H9 (cell line): ENCODE results near the gene AKT1. TPM values are rescaled to one million over a fixed set of nuclear protein-coding genes. Genes with fewer than 3 reads are reported as not detected.

Experiments used
- DNase-seq: peaks from one replicate; pipeline ENCODE4 v3.0.0-alpha.2; 2017
- H2AFZ ChIP-seq: one replicate; pipeline ENCODE4 v1.6.1; 2013; ENCODE audit warnings: mild to moderate bottlenecking, low read length, control low read depth, moderate library complexity
- H2AK5ac ChIP-seq: 2 replicates; pipeline ENCODE4 v1.6.1; 2013; ENCODE audit warnings: low read length, control low read depth, mixed read lengths; ENCODE audit not compliant: insufficient read length
- H2BK120ac ChIP-seq: one replicate; pipeline ENCODE4 v1.6.1; 2013; ENCODE audit warnings: low read depth, mild to moderate bottlenecking, low read length, control low read depth, inconsistent platforms; ENCODE audit not compliant: poor library complexity, severe bottlenecking
- H2BK12ac ChIP-seq: 2 replicates; pipeline ENCODE4 v1.6.1; 2013; ENCODE audit warnings: low read length, control low read depth, mixed read lengths, low read depth; ENCODE audit not compliant: insufficient read length
- H2BK15ac ChIP-seq: 2 replicates; pipeline ENCODE4 v1.6.1; 2013; ENCODE audit warnings: low read depth, low read length, control low read depth
- H2BK20ac ChIP-seq: one replicate; pipeline ENCODE4 v1.6.1; 2013; ENCODE audit warnings: low read depth, mild to moderate bottlenecking, low read length, control low read depth, inconsistent platforms; ENCODE audit not compliant: poor library complexity, severe bottlenecking
- H2BK5ac ChIP-seq: 2 replicates; pipeline ENCODE4 v1.6.1; 2013; ENCODE audit warnings: low read length, control low read depth, mixed read lengths; ENCODE audit not compliant: insufficient read length
- H3K14ac ChIP-seq: 2 replicates; pipeline ENCODE4 v1.6.1; 2013; ENCODE audit warnings: low read length, control low read depth; ENCODE audit not compliant: insufficient read depth
- H3K18ac ChIP-seq: 2 replicates; pipeline ENCODE4 v1.6.1; 2013; ENCODE audit warnings: low read depth, mild to moderate bottlenecking, mixed read lengths, low read length, control low read depth; ENCODE audit not compliant: insufficient read length
- H3K23ac ChIP-seq: 2 replicates; pipeline ENCODE4 v1.6.1; 2013; ENCODE audit warnings: low read length, control low read depth, mixed read lengths, low read depth; ENCODE audit not compliant: insufficient read length
- H3K23me2 ChIP-seq: 2 replicates; pipeline ENCODE4 v1.6.1; 2013; ENCODE audit warnings: low read depth, mild to moderate bottlenecking, mixed read lengths, low read length, control low read depth; ENCODE audit not compliant: insufficient read length, poor library complexity, severe bottlenecking
- H3K27ac ChIP-seq: 2 replicates; pipeline ENCODE4 v1.5.1; 2013; ENCODE audit warnings: low read length, control low read depth, mixed read lengths, low read depth; ENCODE audit not compliant: insufficient read length
- H3K27me3 ChIP-seq: 2 replicates; pipeline ENCODE4 v1.6.1; 2013; ENCODE audit warnings: low read length, control low read depth, inconsistent platforms; ENCODE audit not compliant: insufficient read depth
- H3K4ac ChIP-seq: 2 replicates; pipeline ENCODE4 v1.6.1; 2013; ENCODE audit warnings: low read depth, mild to moderate bottlenecking, control low read depth, inconsistent platforms, low read length, moderate library complexity
- H3K4me1 ChIP-seq: 2 replicates; pipeline ENCODE4 v1.6.1; 2013; ENCODE audit warnings: low read length, control low read depth, inconsistent platforms; ENCODE audit not compliant: insufficient read depth
- H3K4me2 ChIP-seq: 2 replicates; pipeline ENCODE4 v1.6.1; 2013; ENCODE audit warnings: low read length, control low read depth, mixed read lengths; ENCODE audit not compliant: insufficient read length, insufficient read depth
- H3K56ac ChIP-seq: 2 replicates; pipeline ENCODE4 v1.6.1; 2013; ENCODE audit warnings: low read depth, mild to moderate bottlenecking, mixed read lengths, low read length, control low read depth; ENCODE audit not compliant: insufficient read length
- H3K79me1 ChIP-seq: 2 replicates; pipeline ENCODE4 v1.6.1; 2013; ENCODE audit warnings: low read depth, mild to moderate bottlenecking, moderate library complexity, low read length, control low read depth, inconsistent platforms; ENCODE audit not compliant: insufficient read depth, poor library complexity, severe bottlenecking
- H3K79me2 ChIP-seq: 2 replicates; pipeline ENCODE4 v1.6.1; 2013; ENCODE audit warnings: low read length, control low read depth, inconsistent platforms; ENCODE audit not compliant: insufficient read depth
- H3K9ac ChIP-seq: 2 replicates; pipeline ENCODE4 v1.6.1; 2013; ENCODE audit warnings: low read length, control low read depth, mixed read lengths; ENCODE audit not compliant: insufficient read length; ENCODE audit errors: extremely low read depth
- H3K9me3 ChIP-seq: one replicate; pipeline ENCODE4 v1.6.1; 2013; ENCODE audit warnings: low read depth, low read length, inconsistent platforms; ENCODE audit not compliant: control insufficient read depth
- H3T11ph ChIP-seq: one replicate; pipeline ENCODE4 v1.6.1; 2013; ENCODE audit warnings: mild to moderate bottlenecking, low read length, control low read depth, inconsistent platforms
- H4K20me1 ChIP-seq: one replicate; pipeline ENCODE4 v1.6.1; 2013; ENCODE audit not compliant: control insufficient read depth, insufficient read length, insufficient read depth
- H4K5ac ChIP-seq: 2 replicates; pipeline ENCODE4 v1.6.1; 2013; ENCODE audit warnings: low read depth, mild to moderate bottlenecking, mixed read lengths, low read length, control low read depth; ENCODE audit not compliant: insufficient read length
- H4K8ac ChIP-seq: replicated peaks from 2 replicates; pipeline ENCODE4 v1.6.1; 2013; ENCODE audit warnings: low read length, control low read depth, mixed read lengths, low read depth; ENCODE audit not compliant: insufficient read length
- H4K91ac ChIP-seq: 2 replicates; pipeline ENCODE4 v1.6.1; 2013; ENCODE audit warnings: low read depth, mild to moderate bottlenecking, moderate library complexity, mixed read lengths, low read length, control low read depth; ENCODE audit not compliant: insufficient read length
- H3K27ac Mint-ChIP-seq, 3 experiments: 2 replicates in 2 of 3; 3 replicates in 1 of 3; pipeline ENCODE4 v1.8.0; 2020 to 2021; ENCODE audit warnings: mixed read lengths in 3 of 3, mild to moderate bottlenecking in 1 of 3, moderate library complexity in 1 of 3
- H3K27me3 Mint-ChIP-seq: 2 replicates; pipeline ENCODE4 v1.8.0; 2021; ENCODE audit warnings: low read depth, mild to moderate bottlenecking, moderate library complexity, mixed read lengths
- H3K36me3 Mint-ChIP-seq, 3 experiments: 2 replicates in 2 of 3; 3 replicates in 1 of 3; pipeline ENCODE4 v1.8.0; 2020 to 2021; ENCODE audit warnings: low read depth in 3 of 3, mixed read lengths in 3 of 3; ENCODE audit not compliant: insufficient read depth in 1 of 3
- H3K4me1 Mint-ChIP-seq, 2 experiments: 2 replicates each; pipeline ENCODE4 v1.8.0; 2020; ENCODE audit warnings: mixed read lengths in 2 of 2
- H3K4me3 Mint-ChIP-seq, 2 experiments: 2 replicates in 1 of 2; 3 replicates in 1 of 2; pipeline ENCODE4 v1.8.0; 2020 to 2021; ENCODE audit warnings: mild to moderate bottlenecking in 2 of 2, mixed read lengths in 2 of 2, moderate library complexity in 1 of 2
- H3K9me3 Mint-ChIP-seq, 2 experiments: 2 replicates in 1 of 2; 3 replicates in 1 of 2; pipeline ENCODE4 v1.8.0; 2020; ENCODE audit warnings: mild to moderate bottlenecking in 2 of 2, mixed read lengths in 2 of 2, moderate library complexity in 1 of 2
- WGBS: extraction: QIAGEN DNeasy Blood & Tissue Kit; methylation state at CpG from one replicate; pipeline ENCODE4 v1.1.7; 2013; ENCODE audit warnings: missing lambda C conversion rate, low lambda C conversion rate, mixed read lengths; ENCODE audit not compliant: insufficient read length; ENCODE audit errors: extremely low coverage; 5-methylcytosine and 5-hydroxymethylcytosine counted together
- total RNA-seq: library from RNA; stranded (reverse); gene quantifications from 2 replicates; pipeline ENCODE4 v1.2.1, GENCODE V29; 2021
- TF ChIP-seq, protein P1 (sequence below): fragments of 200-600 bp; sonication (generic); conservative IDR thresholded peaks from 3 replicates; pipeline ENCODE4 v1.8.0; 2021; ENCODE audit warnings: antibody characterized with exemption, mild to moderate bottlenecking

Gene AKT1
- total RNA-seq, 1 experiment from 2014 or later, result 101 TPM

- H3K4ac ChIP-seq, result no peak overlapping the region
- peaks cover 12% of the 10 kb centered on the region for H3K27me3 Mint-ChIP-seq
- H2BK5ac ChIP-seq, result no peak overlapping the region
- no peaks in the 10 kb centered on the region for H3K9me3 ChIP-seq
- no peak overlapping the region for H3K27ac ChIP-seq
- H2AK5ac ChIP-seq, result no peak overlapping the region
- H3K14ac ChIP-seq, result no peak overlapping the region
- H2AFZ ChIP-seq, result no peak overlapping the region
- no peak overlapping the region for H2BK20ac ChIP-seq
- WGBS, result no CpG with 5 or more reads among the region's 23 CpGs
- H2BK120ac ChIP-seq, result no peak overlapping the region
- no peak overlapping the region for H3K27ac Mint-ChIP-seq
- H4K20me1 ChIP-seq, result no peaks in the 10 kb centered on the region
- no peaks in the 10 kb centered on the region for H3K9me3 Mint-ChIP-seq
- H3K4me2 ChIP-seq, result no peak overlapping the region
- no peaks in the 10 kb centered on the region for H3K4me1 Mint-ChIP-seq
- H3K18ac ChIP-seq, result no peak overlapping the region
- no peak overlapping the region for H3K9ac ChIP-seq
- H3K27me3 ChIP-seq, result no peaks in the 10 kb centered on the region
- H3K36me3 Mint-ChIP-seq, result peaks cover 3 to 22% (median 4%) of the 10 kb centered on the region in 3 experiments; a peak in 6 of 7 replicates
- no peak overlapping the region for H2BK12ac ChIP-seq
- H4K91ac ChIP-seq, result no peak overlapping the region
- no peaks in the 10 kb centered on the region for H3K23me2 ChIP-seq
- H4K8ac ChIP-seq, result no peak overlapping the region
- no peaks in the 10 kb centered on the region for H3K79me1 ChIP-seq
- no peaks in the 10 kb centered on the region for H3K79me2 ChIP-seq
- TF ChIP-seq, protein P1, sequence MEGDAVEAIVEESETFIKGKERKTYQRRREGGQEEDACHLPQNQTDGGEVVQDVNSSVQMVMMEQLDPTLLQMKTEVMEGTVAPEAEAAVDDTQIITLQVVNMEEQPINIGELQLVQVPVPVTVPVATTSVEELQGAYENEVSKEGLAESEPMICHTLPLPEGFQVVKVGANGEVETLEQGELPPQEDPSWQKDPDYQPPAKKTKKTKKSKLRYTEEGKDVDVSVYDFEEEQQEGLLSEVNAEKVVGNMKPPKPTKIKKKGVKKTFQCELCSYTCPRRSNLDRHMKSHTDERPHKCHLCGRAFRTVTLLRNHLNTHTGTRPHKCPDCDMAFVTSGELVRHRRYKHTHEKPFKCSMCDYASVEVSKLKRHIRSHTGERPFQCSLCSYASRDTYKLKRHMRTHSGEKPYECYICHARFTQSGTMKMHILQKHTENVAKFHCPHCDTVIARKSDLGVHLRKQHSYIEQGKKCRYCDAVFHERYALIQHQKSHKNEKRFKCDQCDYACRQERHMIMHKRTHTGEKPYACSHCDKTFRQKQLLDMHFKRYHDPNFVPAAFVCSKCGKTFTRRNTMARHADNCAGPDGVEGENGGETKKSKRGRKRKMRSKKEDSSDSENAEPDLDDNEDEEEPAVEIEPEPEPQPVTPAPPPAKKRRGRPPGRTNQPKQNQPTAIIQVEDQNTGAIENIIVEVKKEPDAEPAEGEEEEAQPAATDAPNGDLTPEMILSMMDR, result no peak
- no peak for DNase-seq
- no peak overlapping the region for H3K56ac ChIP-seq
- H4K5ac ChIP-seq, result no peak overlapping the region
- no peak overlapping the region for H3K23ac ChIP-seq
- H2BK15ac ChIP-seq, result no peak overlapping the region
- H3K4me3 Mint-ChIP-seq, result no peak overlapping the region
- H3T11ph ChIP-seq, result no peak overlapping the region
- no peaks in the 10 kb centered on the region for H3K4me1 ChIP-seq
Measured at GRCh38 chr14:104741803-104742251, 53.7 kb downstream of the AKT1 start.
